IPS-NIHi11 (cell line): ENCODE data around the gene ORM2.

Source experiments
- DNase-seq: peaks from one replicate; pipeline ENCODE4 v3.0.0; 2012; ENCODE audit warnings: mixed read lengths, low spot score

Gene ORM2

DNA sequence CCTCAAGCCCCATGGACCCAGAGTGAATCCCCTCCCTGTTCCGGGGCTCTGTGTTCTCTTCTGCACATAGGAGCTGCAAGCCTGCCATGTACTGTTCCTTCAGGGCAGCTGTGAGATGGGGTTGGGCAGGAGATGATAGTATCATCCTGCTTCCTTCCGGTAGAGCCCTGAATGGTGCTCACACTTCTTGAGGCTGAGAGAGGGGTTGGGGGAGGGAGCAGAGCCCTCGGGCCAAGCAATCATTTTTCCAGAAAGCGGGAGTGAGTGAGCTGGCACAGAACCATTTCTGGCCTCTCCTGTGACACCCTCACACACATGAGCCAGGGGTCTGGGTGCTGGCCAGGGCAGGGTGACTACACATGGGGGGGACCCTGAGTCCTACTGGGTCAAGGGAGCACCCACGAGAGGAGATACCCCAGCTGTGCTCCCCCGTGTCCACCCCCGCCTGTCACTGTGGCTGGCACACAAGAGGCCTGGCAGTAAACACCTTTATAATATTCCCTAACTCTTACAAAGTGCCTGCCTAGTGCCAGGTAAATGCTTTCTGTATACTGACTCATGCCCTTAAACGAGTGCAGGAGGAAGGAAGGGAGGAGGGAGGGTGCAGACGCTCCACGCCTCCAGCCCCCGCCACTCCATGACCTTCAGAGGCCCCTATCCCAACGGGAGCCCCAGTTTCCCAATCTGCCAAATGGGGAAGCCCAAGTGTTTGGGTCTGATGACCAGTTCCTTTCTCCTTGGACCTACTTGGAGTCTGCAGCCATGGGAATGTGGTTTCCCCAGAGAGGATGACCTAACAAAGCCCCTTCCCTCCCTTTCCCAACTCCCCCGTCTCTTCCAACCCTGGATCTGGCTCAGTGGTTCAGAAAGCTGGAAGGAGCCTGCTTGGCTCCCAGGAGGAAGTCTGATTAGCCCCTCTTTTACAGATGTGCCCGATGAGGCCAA is 42.6 kb downstream of the ORM2 start:
- DNase-seq, result no peak

DNA sequence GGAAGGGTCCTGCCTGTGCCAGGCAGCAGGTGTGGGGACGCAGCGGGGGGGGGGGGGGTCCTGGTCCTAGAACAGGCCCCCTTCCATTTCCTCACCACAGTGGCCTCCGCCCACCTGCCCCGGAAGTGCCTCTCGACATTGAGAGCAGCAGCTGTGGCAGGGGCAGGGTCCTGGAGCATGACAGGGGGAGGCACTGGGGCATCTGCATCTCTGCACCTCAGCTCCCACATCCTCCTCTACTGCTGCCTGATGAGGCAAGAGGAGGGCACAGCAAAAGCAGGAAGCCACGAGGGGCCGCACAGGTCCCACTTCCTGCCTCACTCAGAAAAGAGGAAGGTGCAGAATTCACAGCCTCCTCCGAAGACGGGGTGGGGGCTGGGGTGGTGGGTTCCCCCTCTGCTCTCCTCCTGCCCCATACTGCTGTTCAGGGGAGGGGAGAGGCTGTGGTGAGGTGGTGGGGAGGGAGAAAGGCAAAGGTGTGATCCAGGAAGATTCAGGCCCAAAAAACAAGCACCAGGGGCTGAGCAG is 43.3 kb downstream of the ORM2 start:
- DNase-seq, result no peak

DNA sequence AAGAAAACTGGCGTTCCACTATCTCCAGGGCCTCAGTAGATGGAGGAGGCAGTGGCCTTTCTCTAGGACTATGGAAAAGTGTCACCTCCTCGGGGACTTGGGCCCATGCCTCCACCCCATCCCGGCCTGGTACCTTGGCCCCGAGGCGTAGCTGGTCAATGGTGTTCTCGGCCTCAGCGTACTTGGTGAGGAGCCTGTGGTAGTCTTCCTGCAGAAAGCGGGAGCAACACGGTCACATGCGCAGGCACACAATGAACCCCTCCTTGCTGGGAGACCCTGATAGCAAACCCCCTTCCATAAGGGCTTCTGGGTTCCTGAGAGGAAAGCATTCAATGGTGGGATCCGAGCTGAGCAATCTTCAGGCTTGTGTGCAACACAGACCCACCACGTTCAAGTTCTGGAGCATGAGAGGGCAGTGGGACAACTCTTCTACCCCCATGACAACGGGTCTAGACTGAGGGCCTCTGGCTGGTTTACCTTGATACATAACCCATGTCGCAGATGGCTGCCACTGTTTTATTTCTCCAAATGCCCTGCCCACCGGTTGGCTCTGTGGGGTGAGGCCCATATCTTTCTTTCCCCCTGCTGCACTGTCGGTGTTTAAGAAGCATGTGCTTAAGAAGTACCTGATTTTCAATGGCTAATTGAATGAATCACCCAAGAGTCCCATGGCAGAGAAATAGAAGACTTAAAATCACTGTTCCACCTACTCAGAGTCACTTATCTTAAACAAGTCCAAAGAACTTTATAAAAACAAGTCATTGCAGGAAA is 44.5 kb downstream of the ORM2 start:
- no peak for DNase-seq

DNA sequence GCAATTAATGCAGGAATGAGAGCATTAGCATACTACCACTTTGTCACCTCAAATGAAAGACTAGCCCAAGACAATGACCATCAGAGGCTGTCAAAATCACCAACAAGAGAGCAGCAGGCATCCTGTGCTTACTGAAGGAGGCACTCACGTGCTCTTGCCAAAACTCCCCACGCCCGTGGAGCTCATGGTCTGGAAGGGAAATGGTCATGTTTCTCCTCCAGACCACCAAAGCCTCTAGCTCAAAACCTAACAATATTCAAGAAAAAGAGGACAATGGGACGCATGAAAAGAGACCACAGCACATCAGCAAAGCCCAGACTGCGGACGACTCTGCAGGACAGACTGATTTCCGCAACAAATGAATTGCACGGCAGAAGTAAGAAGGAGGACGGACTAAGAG is 45.3 kb downstream of the ORM2 start:
- DNase-seq, result no peak

DNA sequence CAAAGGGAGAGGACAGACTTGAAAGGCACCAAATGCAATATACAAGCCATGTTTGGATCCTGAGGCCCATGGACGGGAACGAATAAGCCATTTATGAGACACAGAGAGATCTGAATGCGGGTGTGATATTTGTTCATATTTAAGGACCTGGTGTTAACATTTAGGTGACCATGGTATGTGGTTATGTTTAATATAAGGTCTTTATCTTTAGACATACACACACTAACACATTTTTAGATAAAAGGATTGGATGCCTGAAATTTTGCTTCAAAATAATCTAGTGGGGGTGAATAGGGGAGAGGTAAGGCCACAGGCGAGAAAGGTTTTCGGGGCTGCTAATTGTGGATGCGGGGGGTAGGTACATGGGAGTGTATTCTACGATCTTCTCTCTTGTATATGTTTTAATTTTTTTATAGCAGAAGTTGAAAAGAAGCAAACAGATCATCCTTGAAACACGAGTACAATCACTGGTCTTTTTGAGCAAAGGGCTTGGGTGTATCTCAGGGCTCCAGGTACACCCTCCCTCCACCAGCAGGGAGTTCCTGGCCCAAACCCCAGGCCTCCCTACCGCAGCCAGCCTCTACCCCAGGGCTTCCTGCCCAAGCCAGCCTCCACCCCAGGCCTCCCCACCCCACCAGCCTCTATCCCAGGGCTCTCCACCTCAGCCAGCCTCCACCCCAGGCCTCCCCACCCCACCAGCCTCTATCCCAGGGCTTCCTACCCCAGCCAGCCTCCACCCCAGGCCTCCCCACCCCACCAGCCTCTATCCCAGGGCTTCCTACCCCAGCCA is 45.9 kb downstream of the ORM2 start:
- no peak for DNase-seq

DNA sequence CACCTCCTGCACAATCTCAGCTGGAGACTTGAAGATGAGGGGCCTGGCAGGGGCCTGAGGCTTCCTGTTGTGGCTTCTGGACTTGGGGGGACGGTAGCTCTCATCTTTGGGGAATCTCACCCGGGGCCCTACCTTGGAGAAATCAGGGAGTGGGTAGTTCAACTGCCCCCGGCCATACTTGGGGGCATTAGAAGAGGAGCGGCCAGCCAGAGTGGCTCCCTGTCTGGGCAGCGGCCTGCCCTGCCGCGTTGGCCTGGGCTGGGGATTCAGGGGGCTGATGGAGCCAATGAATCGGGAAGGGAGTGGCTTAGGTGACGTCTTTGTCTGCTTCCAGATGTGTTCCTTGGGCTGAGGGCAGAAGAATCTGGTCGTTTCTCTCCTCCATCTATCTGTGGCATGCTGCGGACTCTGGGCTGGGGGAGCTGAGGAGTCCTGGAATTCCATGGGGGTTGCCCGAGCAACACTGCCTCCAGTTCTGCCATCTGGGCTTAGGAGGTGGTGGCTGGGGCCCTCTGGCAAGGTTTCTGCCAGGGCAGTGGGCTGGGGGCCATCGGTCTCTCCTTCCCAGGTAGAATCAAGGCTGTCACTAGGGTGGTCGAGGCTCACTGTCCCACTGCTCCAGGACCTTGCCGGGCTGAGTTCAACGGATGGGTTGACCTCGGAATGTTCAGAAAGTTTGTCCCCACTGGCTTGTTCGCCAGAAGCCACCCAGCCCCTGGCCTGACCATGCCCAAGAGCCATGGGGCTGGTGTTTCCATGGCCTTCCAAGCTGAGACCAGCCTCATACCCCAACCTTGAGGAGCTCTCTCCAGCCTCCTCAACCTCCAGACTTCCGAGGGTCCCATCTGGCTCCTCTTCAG is 47.1 kb downstream of the ORM2 start:
- DNase-seq, result no peak

DNA sequence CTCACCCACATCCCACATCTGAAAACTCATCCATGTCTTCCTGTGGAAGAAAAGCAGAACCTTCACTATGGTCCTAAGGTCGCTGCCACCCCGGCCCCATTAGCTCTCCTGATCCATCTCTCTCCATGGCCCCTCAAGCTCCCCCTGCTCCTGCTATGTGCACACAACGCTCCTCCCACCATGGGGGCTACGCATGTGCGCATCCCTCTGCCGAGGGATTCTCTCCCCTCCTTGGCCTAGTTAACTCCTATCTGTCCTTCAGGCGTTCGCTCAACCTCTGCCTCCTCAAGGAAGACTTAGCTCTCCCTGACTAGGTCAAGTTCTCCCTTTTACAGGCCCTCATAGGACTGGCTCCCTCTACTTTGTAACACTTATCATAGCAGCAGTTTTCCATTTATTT is 48.3 kb downstream of the ORM2 start:
- no peak for DNase-seq

DNA sequence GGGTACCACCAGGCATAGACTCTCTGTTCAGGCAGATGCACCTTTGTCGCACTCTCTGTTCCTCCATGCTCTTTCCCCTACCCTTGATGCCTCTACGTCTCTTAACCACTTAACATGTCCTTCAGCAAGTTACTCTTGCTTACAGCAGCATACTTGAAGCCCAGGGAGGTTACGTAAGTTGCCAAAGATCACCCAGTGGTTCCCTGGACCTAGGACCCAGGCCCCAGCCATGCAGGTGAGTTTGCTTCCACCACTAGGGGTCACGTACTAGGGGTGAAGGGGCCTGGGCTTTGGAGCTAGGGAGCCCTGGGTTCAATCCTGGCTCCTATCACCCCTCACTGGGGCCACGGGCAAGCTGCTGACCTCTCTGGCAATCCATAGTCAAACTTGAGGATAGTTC is 49.2 kb downstream of the ORM2 start:
- DNase-seq, result no peak
